ENCODE measurements around the gene GPR162. TPM values are rescaled to one million over a fixed set of nuclear protein-coding genes. Genes with fewer than 3 reads are reported as not detected.
A peak's percentile ranks its signal among the peaks of the same experiment; 100 is the strongest.

GPR162 gene
- total RNA-seq, result 10 to 100 TPM in 2 of 4 donors, 1 to 10 TPM in 2; 3.7 to 12.1 (median 10.0) TPM

GRCh38 chr12:6821591-6822425 lies at the start of gene GPR162:
TSS of gene GPR162 (plus strand) at chr12:6821821. CDS start at chr12:6823899, 2,078 bp downstream.
- no peak for TF ChIP-seq POLR2AphosphoS5 (IDR thresholded peaks at IDR 0.05)
- no peak for TF ChIP-seq POLR2A (IDR thresholded peaks at IDR 0.05; ENCODE audit: low read depth)
- TF ChIP-seq EP300 (IDR thresholded peaks at IDR 0.05), result no peak
- no peak for TF ChIP-seq CTCF (IDR thresholded peaks at IDR 0.05)
- no peak for DNase-seq (ENCODE audit: extremely low spot score)

GRCh38 chr12:6772331-6772695 lies 49.3 kb upstream of the GPR162 start, which contains the start of gene LAG3:
TSS of gene LAG3 (plus strand) at chr12:6772520. CDS start at chr12:6772853, 333 bp downstream.
- DNase-seq (ENCODE audit: extremely low spot score), result no peak
- H3K4me3 ChIP-seq, result peak within 1 kb of the TSS; percentile 43 to 52 (median 45)
- H3K27ac ChIP-seq (replicated peaks in 1 of 4), result peak within 1 kb of the TSS; percentile 61 to 97 (median 96)

More at GRCh38 chr12:6821591-6822425, at the start of gene GPR162:
- H3K27me3 ChIP-seq, result peaks cover 0 to 38% (median 5%) of the 10 kb centered on the region in 4 donors
- H3K9me3 ChIP-seq, result no peaks in the 10 kb centered on the region
- peak within 1 kb of the TSS; percentile 54 to 71 (median 58) for H3K4me3 ChIP-seq
- H3K27ac ChIP-seq (replicated peaks in 1 of 4), result peak within 1 kb of the TSS; percentile 55 to 77 (median 69)
- H3K4me1 ChIP-seq, result peaks cover 13 to 47% (median 41%) of the 10 kb centered on the region in 4 donors
- no peaks in the 10 kb centered on the region for H3K36me3 ChIP-seq
- WGBS, result 3% methylated on average over 24 of the region's 28 CpGs
- intact Hi-C loops (cut with DNase I), result no loop called here

GRCh38 chr12:6772726-6773589 lies 48.7 kb upstream of the GPR162 start:
- H3K4me1 ChIP-seq, result peaks cover 29 to 75% (median 72%) of the 10 kb centered on the region in 4 donors
- DNase-seq (ENCODE audit: extremely low spot score), result no peak
- no peak for TF ChIP-seq POLR2A (IDR thresholded peaks at IDR 0.05; ENCODE audit: low read depth)
- TF ChIP-seq CTCF (IDR thresholded peaks at IDR 0.05), result no peak
- no peak for TF ChIP-seq POLR2AphosphoS5 (IDR thresholded peaks at IDR 0.05)
- no peak for TF ChIP-seq EP300 (IDR thresholded peaks at IDR 0.05)
- peak overlapping the region; percentile 61 to 97 (median 96) for H3K27ac ChIP-seq (replicated peaks in 1 of 4)
- intact Hi-C loops (cut with DNase I), result no loop called here
- 76% methylated on average over 11 of the region's 21 CpGs for WGBS
- H3K27me3 ChIP-seq, result no peaks in the 10 kb centered on the region
- peaks cover 12 to 30% (median 23%) of the 10 kb centered on the region in 4 donors for H3K36me3 ChIP-seq
- no peaks in the 10 kb centered on the region for H3K9me3 ChIP-seq
- peak overlapping the region; percentile 43 to 52 (median 45) for H3K4me3 ChIP-seq

More at GRCh38 chr12:6772331-6772695, 49.3 kb upstream of the GPR162 start, which contains the start of gene LAG3:
- 48% methylated on average over 15 of the region's 15 CpGs for WGBS
- Histone ChIP-seq H3K9me3 (no peaks in the 10 kb centered on the region), H3K27me3 (no peaks in the 10 kb centered on the region), H3K36me3 (peaks cover 12 to 30% (median 23%) of the 10 kb centered on the region in 4 donors), H3K4me1 (peaks cover 33 to 72% (median 70%) of the 10 kb centered on the region in 4 donors)
- TF ChIP-seq CTCF (IDR thresholded peaks at IDR 0.05), result no peak
- intact Hi-C loops (cut with DNase I), result no loop called here

- intact Hi-C loops (cut with DNase I), result no loop called here
These were observed 47.9 kb upstream of the GPR162 start for GRCh38 chr12:6773590-6774351.

More at GRCh38 chr12:6773590-6774351, 47.9 kb upstream of the GPR162 start:
- 46% methylated on average over 22 of the region's 60 CpGs for WGBS
- H3K4me3 ChIP-seq, result peak overlapping the region; percentile 43 to 52 (median 45)
- H3K27ac ChIP-seq (replicated peaks in 1 of 4), result peak overlapping the region in 3 of 4 donors; percentile 51 to 97 (median 96)
- peaks cover 12 to 30% (median 23%) of the 10 kb centered on the region in 4 donors for H3K36me3 ChIP-seq
- DNase-seq (ENCODE audit: extremely low spot score), result no peak
- TF ChIP-seq EP300 (IDR thresholded peaks at IDR 0.05), result no peak
- TF ChIP-seq POLR2AphosphoS5 (IDR thresholded peaks at IDR 0.05), result no peak
- TF ChIP-seq POLR2A (IDR thresholded peaks at IDR 0.05; ENCODE audit: low read depth), result no peak
- TF ChIP-seq CTCF (IDR thresholded peaks at IDR 0.05), result no peak
- no peaks in the 10 kb centered on the region for H3K9me3 ChIP-seq
- H3K27me3 ChIP-seq, result no peaks in the 10 kb centered on the region
- peaks cover 29 to 75% (median 72%) of the 10 kb centered on the region in 4 donors for H3K4me1 ChIP-seq

Data from esophagus muscularis mucosa (tissue), 4 donors.